HG03097 (cell line): ENCODE measurements around the gene LAPTM5.

Source experiments
- ATAC-seq: cut with Tn5 transposase; IDR thresholded peaks from one replicate; pipeline ENCODE4 v1.9.1; 2021; ENCODE audit not compliant: unreplicated experiment, low FRiP score

Gene LAPTM5

GRCh38 chr1:30745834-30746208 lies 11.8 kb downstream of the LAPTM5 start:
- ATAC-seq, result no peak

- no peak for ATAC-seq
These were observed 12.3 kb downstream of the LAPTM5 start for GRCh38 chr1:30745156-30745833.

GRCh38 chr1:30744060-30744756 lies 13.4 kb downstream of the LAPTM5 start:
- ATAC-seq, result no peak

- peak; percentile 27 for ATAC-seq
These were observed 14.0 kb downstream of the LAPTM5 start for GRCh38 chr1:30743584-30744059.

GRCh38 chr1:30742963-30743559 lies 14.5 kb downstream of the LAPTM5 start:
- ATAC-seq, result no peak

- ATAC-seq, result no peak
These were observed 15.1 kb downstream of the LAPTM5 start for GRCh38 chr1:30742300-30742962.

GRCh38 chr1:30741239-30741894 lies 16.2 kb downstream of the LAPTM5 start:
- no peak for ATAC-seq

- no peak for ATAC-seq
These were observed 17.0 kb downstream of the LAPTM5 start for GRCh38 chr1:30740251-30741238.

GRCh38 chr1:30739601-30740000 lies 18.0 kb downstream of the LAPTM5 start:
- no peak for ATAC-seq

- no peak for ATAC-seq
These were observed 18.6 kb downstream of the LAPTM5 start for GRCh38 chr1:30738715-30739559.

- ATAC-seq, result no peak
These were observed 19.4 kb downstream of the LAPTM5 start for GRCh38 chr1:30738040-30738714.

- no peak for ATAC-seq
These were observed 20.1 kb downstream of the LAPTM5 start for GRCh38 chr1:30737357-30738039.

GRCh38 chr1:30735668-30736498 lies 21.7 kb downstream of the LAPTM5 start:
- no peak for ATAC-seq

- ATAC-seq, result no peak
These were observed 22.4 kb downstream of the LAPTM5 start for GRCh38 chr1:30735124-30735523.

- no peak for ATAC-seq
These were observed 23.0 kb downstream of the LAPTM5 start for GRCh38 chr1:30734580-30734979.

GRCh38 chr1:30734106-30734505 lies 23.5 kb downstream of the LAPTM5 start:
- ATAC-seq, result no peak

- ATAC-seq, result no peak
These were observed 24.1 kb downstream of the LAPTM5 start for GRCh38 chr1:30733493-30733892.
